SIG-M5 treated with dmso at 0.1 percent for 504 hours (cell line): ENCODE measurements around the gene IGSF23.

Experiments
- DNase-seq: peaks from one replicate; lab custom pipeline; 2025; ENCODE audit not compliant: unreplicated experiment; lab: John Stamatoyannopoulos, UW

IGSF23 gene

DNA sequence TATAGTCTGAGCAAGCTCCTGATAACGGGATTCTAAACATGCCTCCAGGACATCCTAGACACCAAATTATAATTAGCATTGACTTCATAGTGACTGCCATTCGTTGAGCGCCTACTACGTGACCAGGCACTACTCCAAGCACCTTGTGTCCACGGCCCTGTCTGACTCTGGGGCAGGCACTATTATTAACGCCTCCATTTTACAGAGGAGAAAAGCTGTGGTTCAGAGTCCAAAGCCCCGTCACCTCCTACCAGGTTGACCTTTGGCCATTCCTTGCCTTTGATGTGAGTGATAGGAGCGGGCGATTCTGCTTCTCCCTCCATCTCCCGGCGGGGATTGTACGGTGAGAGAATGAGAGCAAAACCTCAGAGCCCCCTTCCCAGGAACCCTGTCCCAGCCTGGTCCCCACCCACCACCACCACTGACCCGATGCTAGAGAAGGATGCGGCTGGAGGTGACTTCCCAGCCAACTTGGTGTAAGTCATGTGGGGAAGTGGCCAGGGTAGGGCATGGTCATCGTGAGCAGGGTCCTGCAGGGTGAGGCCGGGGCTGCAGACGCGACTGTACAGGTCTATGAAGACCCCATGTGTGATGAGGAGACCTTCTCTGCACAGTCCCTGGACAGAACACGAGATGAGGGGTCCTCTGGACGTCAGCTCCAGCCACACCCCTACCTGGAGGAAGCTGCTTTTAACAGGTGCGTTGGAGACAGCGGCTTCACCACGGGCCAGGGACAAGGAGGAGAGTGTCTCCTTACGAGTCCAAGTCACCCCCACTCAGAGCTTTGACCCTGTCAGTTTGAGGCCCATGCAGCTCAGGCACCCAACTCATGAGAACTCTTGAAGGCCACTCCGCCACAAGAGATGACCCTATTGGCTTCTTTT, at the start of gene IGSF23:
TSS of gene IGSF23 (plus strand) at position 269 of the 884 bp plus-strand sequence. CDS start at position 352, 83 bp downstream.
- no peak for DNase-seq

- no peak for DNase-seq
These were observed 46.4 kb upstream of the IGSF23 start for GRCh38 chr19:44566984-44567383.

DNA sequence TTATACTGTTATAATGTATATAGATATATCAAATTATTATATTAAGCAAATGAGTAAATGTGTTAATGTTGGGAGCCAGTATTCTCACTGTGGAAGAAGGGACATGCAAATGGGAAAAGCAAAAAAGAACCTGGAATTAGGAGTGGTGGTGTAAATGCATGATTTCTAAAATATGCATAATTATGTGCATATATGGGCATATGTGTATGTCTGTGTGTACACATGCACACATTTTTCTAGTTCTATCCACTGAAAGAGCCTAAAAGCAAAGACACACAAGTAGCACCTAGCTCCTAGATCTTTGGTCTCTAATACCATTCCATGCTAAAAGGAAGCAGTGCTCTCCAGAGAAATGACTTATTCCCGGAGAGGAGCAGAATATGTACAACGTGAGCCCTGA, 45.6 kb upstream of the IGSF23 start:
- DNase-seq, result no peak

DNA sequence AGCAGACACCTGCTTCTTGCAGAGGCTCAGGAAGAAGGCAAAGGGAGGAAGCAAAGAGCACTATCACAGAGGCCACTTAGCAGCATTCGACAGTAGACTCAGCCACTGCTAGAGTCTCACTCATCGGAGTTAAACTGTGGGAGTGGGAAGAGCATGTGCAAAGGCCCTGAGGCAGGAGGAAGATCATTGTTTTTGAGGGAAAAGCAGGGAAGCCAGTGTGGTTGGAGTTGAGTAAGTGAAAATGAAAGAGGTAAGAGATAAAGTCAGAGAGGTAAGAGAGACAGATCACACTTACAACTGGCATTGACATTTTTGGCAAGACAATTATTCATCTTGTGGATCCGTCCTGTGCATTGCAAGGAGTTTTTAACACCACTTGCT, 42.8 kb upstream of the IGSF23 start:
- DNase-seq, result no peak

GRCh38 chr19:44570984-44571684, 42.2 kb upstream of the IGSF23 start:
- DNase-seq, result peak; percentile 77

GRCh38 chr19:44571830-44572580, 41.4 kb upstream of the IGSF23 start:
- no peak for DNase-seq

- no peak for DNase-seq
These were observed 40.8 kb upstream of the IGSF23 start for GRCh38 chr19:44572581-44572900.

DNA sequence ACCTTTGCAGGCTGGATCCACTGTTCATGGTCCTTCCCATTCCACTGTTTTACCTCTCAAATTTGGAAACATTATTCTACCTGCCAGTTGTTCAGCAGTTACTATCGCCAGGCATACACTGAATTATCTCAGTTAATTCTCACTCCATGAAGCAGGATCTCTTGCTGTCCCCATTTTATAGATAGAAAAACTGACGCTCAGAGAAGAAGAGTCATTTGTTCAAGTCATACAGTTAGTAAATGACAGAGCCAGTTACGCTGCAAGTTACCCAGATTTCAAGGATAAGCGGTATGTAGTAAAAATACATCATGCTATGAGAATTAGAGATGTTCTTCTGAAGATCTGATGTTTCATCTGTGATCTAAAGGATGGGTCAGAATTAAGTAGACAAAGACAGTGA, 40.2 kb upstream of the IGSF23 start:
- DNase-seq, result no peak

- no peak for DNase-seq
These were observed 39.7 kb upstream of the IGSF23 start for GRCh38 chr19:44573627-44574026.

GRCh38 chr19:44574186-44574950, 39.0 kb upstream of the IGSF23 start:
- DNase-seq, result no peak

- no peak for DNase-seq
These were observed 38.2 kb upstream of the IGSF23 start for GRCh38 chr19:44575116-44575700.

- DNase-seq, result peak; percentile 24
These were observed 36.4 kb upstream of the IGSF23 start for GRCh38 chr19:44576843-44577565.

DNA sequence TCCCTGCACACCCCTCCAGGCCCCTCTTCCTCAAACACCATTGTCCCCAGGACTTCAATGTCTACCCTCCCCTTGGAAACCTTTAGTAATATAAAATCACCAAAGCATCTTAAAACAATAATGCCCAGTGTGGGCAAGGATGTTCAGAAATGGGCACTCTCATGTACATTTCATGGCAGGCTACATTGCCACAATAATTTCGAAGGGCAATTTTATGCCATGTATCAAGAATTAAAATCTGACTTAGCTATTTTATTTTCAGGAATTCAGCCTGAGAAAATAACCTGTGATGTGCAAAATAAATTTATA, 35.8 kb upstream of the IGSF23 start:
- DNase-seq, result no peak

- DNase-seq, result no peak
These were observed 33.5 kb upstream of the IGSF23 start for GRCh38 chr19:44579663-44580365.

- DNase-seq, result no peak
These were observed 32.9 kb upstream of the IGSF23 start for GRCh38 chr19:44580366-44580895.

GRCh38 chr19:44581288-44581687, 32.1 kb upstream of the IGSF23 start:
- DNase-seq, result no peak

DNA sequence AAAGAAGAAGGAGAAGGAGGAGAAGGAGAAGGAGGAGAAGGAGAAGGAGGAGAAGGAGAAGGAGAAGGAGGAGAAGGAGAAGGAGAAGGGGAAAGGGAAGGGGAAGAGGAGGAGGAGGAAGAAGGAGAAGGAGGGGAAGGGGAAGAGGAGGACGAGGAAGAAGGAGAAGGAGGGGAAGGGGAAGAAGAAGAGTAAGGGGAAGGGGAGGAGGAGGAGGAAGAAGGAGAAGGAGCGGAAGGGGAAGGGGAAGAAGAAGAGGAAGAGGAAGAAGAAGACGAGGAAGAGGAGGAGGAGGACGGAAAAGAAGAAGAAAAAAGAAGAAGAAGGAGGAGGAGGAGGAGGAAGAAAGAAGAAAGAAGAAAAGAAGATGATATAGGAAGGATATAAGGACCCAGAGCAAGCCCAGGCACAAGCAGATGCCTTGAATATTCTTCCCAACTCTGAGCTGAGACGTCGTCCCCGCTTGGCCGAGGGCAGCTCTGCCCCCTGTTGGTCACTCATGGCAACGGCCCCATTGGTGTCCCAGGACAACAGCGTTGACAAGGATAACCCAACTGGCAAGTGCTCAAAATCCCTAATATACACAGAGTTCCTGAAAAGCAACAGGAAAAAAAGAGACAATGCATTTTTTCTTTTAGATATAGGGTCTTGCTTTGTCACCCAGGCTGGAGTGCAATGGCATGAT, 30.6 kb upstream of the IGSF23 start:
- no peak for DNase-seq

- DNase-seq, result peak; percentile 16
These were observed 27.8 kb upstream of the IGSF23 start for GRCh38 chr19:44585371-44586133.
